H1 (cell line): ENCODE data around the gene FSIP1. TPM values are rescaled to one million over a fixed set of nuclear protein-coding genes. Genes with fewer than 3 reads are reported as not detected.

ENCODE experiments used
- CTCF ChIA-PET: fragments of 300-600 bp; sonication (Branson Sonifier 250); formaldehyde crosslinking; loops from one replicate; lab custom pipeline; 2021; ENCODE audit not compliant: partially characterized antibody; lab: Charles Lee
- POLR2A ChIA-PET: fragments of 300-600 bp; sonication (Branson Sonifier 250); formaldehyde crosslinking; loops from one replicate; lab custom pipeline; 2021; ENCODE audit warnings: inconsistent platforms; ENCODE audit not compliant: partially characterized antibody; lab: Charles Lee
- DNase-seq, 2 experiments: peaks; one replicate each; pipeline versions ENCODE4 v3.0.0 to v3.0.0-alpha.2; 2010 to 2022; ENCODE audit warnings: low spot score in 2 of 2, low read depth in 1 of 2, mixed read lengths in 1 of 2
- FAIRE-seq: peaks from 2 replicates; lab custom pipeline; 2011; peaks lifted over from hg19 to GRCh38; lab: Jason Lieb, UNC
- H2AFZ ChIP-seq: 2 replicates; pipeline ENCODE4 v1.8.1; 2012; ENCODE audit warnings: low read length, inconsistent platforms
- H2AK5ac ChIP-seq: 2 replicates; pipeline ENCODE4 v1.6.1; 2013; ENCODE audit warnings: low read depth, low read length
- H2BK120ac ChIP-seq: replicated peaks from 2 replicates; pipeline ENCODE3; 2013; ENCODE audit warnings: low read depth, low read length, inconsistent platforms
- H2BK12ac ChIP-seq: 2 replicates; pipeline ENCODE4 v1.6.1; 2013; ENCODE audit warnings: low read depth, low read length
- H2BK15ac ChIP-seq: 2 replicates; pipeline ENCODE4 v1.6.1; 2013; ENCODE audit warnings: low read length
- H2BK20ac ChIP-seq: 2 replicates; pipeline ENCODE4 v1.6.1; 2013; ENCODE audit warnings: low read length
- H2BK5ac ChIP-seq: 2 replicates; pipeline ENCODE4 v1.6.1; 2013; ENCODE audit warnings: low read depth, low read length
- H3K14ac ChIP-seq: 2 replicates; pipeline ENCODE4 v1.6.1; 2013; ENCODE audit warnings: inconsistent platforms; ENCODE audit not compliant: insufficient read length
- H3K18ac ChIP-seq: 2 replicates; pipeline ENCODE4 v1.6.1; 2013; ENCODE audit warnings: low read length; ENCODE audit errors: extremely low read depth
- H3K23ac ChIP-seq: 2 replicates; pipeline ENCODE4 v1.6.1; 2013; ENCODE audit warnings: inconsistent platforms; ENCODE audit not compliant: insufficient read length
- H3K23me2 ChIP-seq: 2 replicates; pipeline ENCODE4 v1.6.1; 2013; ENCODE audit warnings: low read depth, low read length
- H3K27ac ChIP-seq: 2 replicates; pipeline ENCODE4 v1.6.1; 2011; ENCODE audit warnings: low read depth, low read length, inconsistent platforms
- H3K27me3 ChIP-seq, 4 experiments: replicated peaks in 1 of 4; 1 replicate in 1 of 4; 2 replicates in 3 of 4; pipeline versions ENCODE4 v1.6.1 to v1.8.1; 2011 to 2013; ENCODE audit warnings: low read length in 3 of 4, mild to moderate bottlenecking in 3 of 4, inconsistent platforms in 2 of 4, mixed read lengths in 2 of 4, moderate library complexity in 1 of 4; ENCODE audit not compliant: control insufficient read depth in 3 of 4, insufficient read depth in 3 of 4; ENCODE audit errors: extremely low read depth in 1 of 4
- H3K36me3 ChIP-seq, 4 experiments: 2 replicates each; pipeline versions ENCODE4 v1.6.1 to v1.8.1; 2011 to 2013; ENCODE audit warnings: mild to moderate bottlenecking in 4 of 4, low read length in 3 of 4, moderate library complexity in 2 of 4, control low read depth in 1 of 4, inconsistent platforms in 1 of 4; ENCODE audit not compliant: insufficient read depth in 4 of 4, control insufficient read depth in 2 of 4
- H3K4ac ChIP-seq: replicated peaks from 2 replicates; pipeline ENCODE3; 2013; ENCODE audit warnings: low read length, low read depth, mixed read lengths, inconsistent platforms; ENCODE audit not compliant: insufficient read length
- H3K4me1 ChIP-seq, 4 experiments: replicated peaks in 1 of 4; 1 replicate in 1 of 4; 2 replicates in 3 of 4; pipeline versions ENCODE4 v1.6.1 to v1.8.1; 2011 to 2013; ENCODE audit warnings: low read length in 3 of 4, inconsistent platforms in 2 of 4, mixed read lengths in 1 of 4; ENCODE audit not compliant: insufficient read depth in 4 of 4, control insufficient read depth in 3 of 4
- H3K4me2 ChIP-seq, 2 experiments: 2 replicates each; pipeline versions ENCODE4 v1.6.1 to v1.8.1; 2011 to 2013; ENCODE audit warnings: low read depth in 2 of 2, low read length in 2 of 2, control low read depth in 1 of 2, inconsistent platforms in 1 of 2, mild to moderate bottlenecking in 1 of 2; ENCODE audit not compliant: insufficient read depth in 1 of 2
- H3K4me3 ChIP-seq, 4 experiments: fragments of 200-600, 300-600 bp in 1 of 4; sonication (generic), shearing (Covaris generic), sonication (Bioruptor Twin) in 1 of 4; 2 replicates each; pipeline versions ENCODE4 v1.5.1 to v1.8.1; 2011 to 2016; ENCODE audit warnings: low read length in 4 of 4, low read depth in 3 of 4, control low read depth in 2 of 4, inconsistent platforms in 2 of 4, mild to moderate bottlenecking in 2 of 4, mixed read lengths in 1 of 4, moderate library complexity in 1 of 4; ENCODE audit not compliant: insufficient read depth in 2 of 4; ENCODE audit errors: extremely low read depth in 1 of 4
- H3K56ac ChIP-seq: replicated peaks from 2 replicates; pipeline ENCODE3; 2013; ENCODE audit warnings: low read depth, mild to moderate bottlenecking, mixed read lengths, low read length, inconsistent platforms; ENCODE audit not compliant: insufficient read length
- H3K79me1 ChIP-seq: 2 replicates; pipeline ENCODE4 v1.6.1; 2013; ENCODE audit warnings: low read depth, low read length, control low read depth
- H3K79me2 ChIP-seq, 2 experiments: 2 replicates each; pipeline versions ENCODE4 v1.6.1 to v1.8.1; 2012 to 2013; ENCODE audit warnings: low read length in 2 of 2, mild to moderate bottlenecking in 2 of 2, inconsistent platforms in 1 of 2; ENCODE audit not compliant: insufficient read depth in 2 of 2, control insufficient read depth in 1 of 2
- H3K9ac ChIP-seq, 4 experiments: replicated peaks in 1 of 4; 1 replicate in 1 of 4; 2 replicates in 3 of 4; pipeline versions ENCODE4 v1.6.1 to v1.8.1; 2011 to 2013; ENCODE audit warnings: low read depth in 3 of 4, low read length in 3 of 4, control low read depth in 2 of 4, mild to moderate bottlenecking in 2 of 4, moderate library complexity in 2 of 4, inconsistent platforms in 1 of 4; ENCODE audit errors: extremely low read depth in 1 of 4
- H3K9me3 ChIP-seq, 2 experiments: 2 replicates each; pipeline versions ENCODE4 v1.6.1 to v1.8.1; 2012 to 2013; ENCODE audit warnings: mild to moderate bottlenecking in 2 of 2, moderate library complexity in 2 of 2, control low read depth in 1 of 2, inconsistent platforms in 1 of 2, low read depth in 1 of 2, low read length in 1 of 2, mixed read lengths in 1 of 2; ENCODE audit not compliant: insufficient read depth in 2 of 2
- H4K20me1 ChIP-seq, 2 experiments: replicated peaks in 1 of 2; 2 replicates each; pipeline versions ENCODE3 to v1.8.1; 2011 to 2013; ENCODE audit warnings: inconsistent platforms in 2 of 2, low read length in 2 of 2, mild to moderate bottlenecking in 1 of 2; ENCODE audit not compliant: insufficient read depth in 2 of 2, control insufficient read depth in 1 of 2
- H4K5ac ChIP-seq: 2 replicates; pipeline ENCODE4 v1.6.1; 2013; ENCODE audit warnings: low read length, low read depth, mixed read lengths, inconsistent platforms; ENCODE audit not compliant: insufficient read length
- H4K8ac ChIP-seq: 2 replicates; pipeline ENCODE4 v1.8.0; 2013; ENCODE audit warnings: mild to moderate bottlenecking, moderate library complexity, low read length, inconsistent platforms; ENCODE audit not compliant: insufficient read depth; ENCODE audit errors: extremely low read depth
- H4K91ac ChIP-seq: replicated peaks from 2 replicates; pipeline ENCODE3; 2013; ENCODE audit warnings: low read length, mixed read lengths, inconsistent platforms; ENCODE audit not compliant: insufficient read length
- CEBPB ChIP-seq: IDR thresholded peaks from 2 replicates; pipeline ENCODE4 v1.6.1; 2012; ENCODE audit warnings: low read depth, low read length
- EGR1 ChIP-seq: IDR thresholded peaks from 2 replicates; pipeline ENCODE4 v1.6.1; 2011; ENCODE audit warnings: low read depth, low read length, borderline replicate concordance
- EZH2 ChIP-seq: fragments of 200-600 bp; sonication (generic); IDR thresholded peaks from 2 replicates; pipeline ENCODE4 v1.7.1; 2012; ENCODE audit warnings: low read depth, mild to moderate bottlenecking, moderate library complexity, low read length, inconsistent platforms; ENCODE audit not compliant: severe bottlenecking
- FOSL1 ChIP-seq: IDR thresholded peaks from 2 replicates; pipeline ENCODE4 v1.6.1; 2011; ENCODE audit warnings: mild to moderate bottlenecking, low read depth, low read length, moderate library complexity; ENCODE audit not compliant: insufficient read depth
- JUN ChIP-seq: IDR thresholded peaks from 2 replicates; pipeline ENCODE4 v1.6.1; 2011; ENCODE audit warnings: low read depth, mild to moderate bottlenecking, improper control_type of control experiment, low read length
- KDM4A ChIP-seq: IDR thresholded peaks from one replicate; pipeline ENCODE4 v1.7.1; 2012; ENCODE audit warnings: low read depth, mild to moderate bottlenecking, moderate library complexity, low read length, inconsistent platforms; ENCODE audit not compliant: severe bottlenecking
- MAFK ChIP-seq: IDR thresholded peaks from 2 replicates; pipeline ENCODE4 v1.6.1; 2012; ENCODE audit warnings: low read depth, mild to moderate bottlenecking, improper control_type of control experiment, low read length
- NRF1 ChIP-seq: IDR thresholded peaks from 2 replicates; pipeline ENCODE4 v1.6.1; 2011; ENCODE audit warnings: mild to moderate bottlenecking, low read depth, low read length, improper control_type of control experiment
- POLR2AphosphoS5 ChIP-seq: IDR thresholded peaks from 2 replicates; pipeline ENCODE4 v1.6.1; 2011; ENCODE audit warnings: low read depth, low read length
- WGBS, 2 experiments: shearing (Covaris generic) in 1 of 2; methylation state at CpG; one replicate each; pipeline versions ENCODE4 v1.1.6 to v1.1.7; 2013 to 2015; ENCODE audit warnings: low lambda C conversion rate in 2 of 2, mixed read lengths in 2 of 2, inconsistent platforms in 1 of 2, low coverage in 1 of 2, missing lambda C conversion rate in 1 of 2; ENCODE audit not compliant: insufficient replicate concordance in 2 of 2, insufficient coverage in 1 of 2, insufficient read length in 1 of 2; ENCODE audit errors: extremely low coverage in 1 of 2, missing lambda C conversion rate in 1 of 2; 5-methylcytosine and 5-hydroxymethylcytosine counted together
- polyA plus RNA-seq, 7 experiments: library from polyadenylated mRNA; depleted of rRNA in 3 of 7; stranded (reverse) in 5 of 7; unstranded in 2 of 7; fragments of >200 nt in 5 of 7; fragments of 200-250 nt in 2 of 7; gene quantifications; 1 replicate in 5 of 7; 2 replicates in 1 of 7; 4 replicates in 1 of 7; pipeline versions ENCODE4 v1.2.1 to v1.2.3, GENCODE V29; 2011 to 2013; ENCODE audit warnings: missing spikeins in 2 of 7, mixed read lengths in 2 of 7
- total RNA-seq: library from RNA; stranded (reverse); fragmentation: NEBNext Ultra II Directional; extraction: Animal tissue kit (Norgen Biotek cat#: 25700); gene quantifications from 2 replicates; pipeline ENCODE4 v1.2.1, GENCODE V29; 2021
- TF ChIP-seq, protein P1 (sequence below): IDR thresholded peaks from 2 replicates; pipeline ENCODE4 v1.6.1; 2011; ENCODE audit warnings: low read depth, mild to moderate bottlenecking, low read length; ENCODE audit not compliant: insufficient read depth
- TF ChIP-seq, protein P2 (sequence below): IDR thresholded peaks from 2 replicates; pipeline ENCODE4 v1.6.1; 2012; ENCODE audit warnings: low read length, inconsistent platforms
- TF ChIP-seq, protein P3 (sequence below): IDR thresholded peaks from 2 replicates; pipeline ENCODE4 v1.6.1; 2012; ENCODE audit warnings: inconsistent platforms

FSIP1 gene
- total and polyA plus RNA-seq, 2 of the 8 experiments (the other 6 are each of a cell fraction or from before 2014, with no cell fraction given): 0.18 to 1.3 TPM

DNA sequence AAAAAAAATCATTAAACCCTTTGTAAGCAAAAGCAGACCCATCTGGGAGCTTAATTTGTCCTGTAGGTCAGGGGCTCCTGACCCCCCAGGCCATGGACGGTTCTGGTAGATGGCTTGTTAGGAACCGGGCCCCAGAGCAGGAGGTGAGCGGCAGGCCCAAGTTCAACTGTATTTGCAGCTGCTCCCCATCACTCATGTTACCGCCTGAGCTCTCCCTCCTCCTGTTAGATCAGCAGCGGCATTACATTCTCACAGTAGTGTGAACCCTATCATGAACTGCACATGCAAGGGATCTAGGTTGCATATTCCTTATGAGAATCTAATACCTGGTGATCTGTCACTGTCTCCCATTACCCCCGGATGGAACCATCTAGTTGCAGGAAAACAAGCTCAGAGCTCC, 60.7 kb downstream of the FSIP1 start:
- no peak for FAIRE-seq
- Histone ChIP-seq H2AK5ac (no peak overlapping the region), H3K23ac (no peak overlapping the region), H3K36me3 (no peaks in the 10 kb centered on the region), H3K56ac (no peak overlapping the region), H3K23me2 (no peaks in the 10 kb centered on the region), H4K8ac (no peak overlapping the region), H2BK15ac (no peak overlapping the region), H4K20me1 (no peaks in the 10 kb centered on the region), H2BK120ac (no peak overlapping the region), H2BK20ac (no peak overlapping the region), H3K27me3 (no peaks in the 10 kb centered on the region), H3K9me3 (no peaks in the 10 kb centered on the region), H3K14ac (no peak overlapping the region), H3K4me1 (no peaks in the 10 kb centered on the region), H3K4me2 (no peak overlapping the region), H3K18ac (no peak overlapping the region), H4K91ac (no peak overlapping the region), H4K5ac (no peak overlapping the region), H3K4me3 (no peak overlapping the region), H3K4ac (no peak overlapping the region), H2BK12ac (no peak overlapping the region), H3K27ac (no peak overlapping the region), H3K79me2 (no peaks in the 10 kb centered on the region), H2AFZ (no peak overlapping the region), H2BK5ac (no peak overlapping the region), H3K9ac (no peak overlapping the region; a peak in 1 of 7 replicates), H3K79me1 (no peaks in the 10 kb centered on the region)
- POLR2A ChIA-PET: no interaction called here
- CTCF ChIA-PET: interaction anchor here (0.9 to 1.8 kb wide), 4 partner anchors 9 to 88 kb away, joined by 3 to 6 read pairs (median 3); no protein-coding TSS in a partner anchor
- 94% methylated on average over 6 of the region's 6 CpGs; no CpG with 5 or more reads in 1 of the 2 experiments for WGBS, 2 experiments
- no peak for DNase-seq
- TF ChIP-seq KDM4A (no peak), EGR1 (no peak), EZH2 (no peak), NRF1 (no peak), CEBPB (no peak), MAFK (no peak), POLR2AphosphoS5 (no peak), FOSL1 (no peak), JUN (no peak)
- TF ChIP-seq, protein P1, sequence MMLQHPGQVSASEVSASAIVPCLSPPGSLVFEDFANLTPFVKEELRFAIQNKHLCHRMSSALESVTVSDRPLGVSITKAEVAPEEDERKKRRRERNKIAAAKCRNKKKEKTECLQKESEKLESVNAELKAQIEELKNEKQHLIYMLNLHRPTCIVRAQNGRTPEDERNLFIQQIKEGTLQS: no peak
- TF ChIP-seq, protein P2, sequence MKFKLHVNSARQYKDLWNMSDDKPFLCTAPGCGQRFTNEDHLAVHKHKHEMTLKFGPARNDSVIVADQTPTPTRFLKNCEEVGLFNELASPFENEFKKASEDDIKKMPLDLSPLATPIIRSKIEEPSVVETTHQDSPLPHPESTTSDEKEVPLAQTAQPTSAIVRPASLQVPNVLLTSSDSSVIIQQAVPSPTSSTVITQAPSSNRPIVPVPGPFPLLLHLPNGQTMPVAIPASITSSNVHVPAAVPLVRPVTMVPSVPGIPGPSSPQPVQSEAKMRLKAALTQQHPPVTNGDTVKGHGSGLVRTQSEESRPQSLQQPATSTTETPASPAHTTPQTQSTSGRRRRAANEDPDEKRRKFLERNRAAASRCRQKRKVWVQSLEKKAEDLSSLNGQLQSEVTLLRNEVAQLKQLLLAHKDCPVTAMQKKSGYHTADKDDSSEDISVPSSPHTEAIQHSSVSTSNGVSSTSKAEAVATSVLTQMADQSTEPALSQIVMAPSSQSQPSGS: no peak
- TF ChIP-seq, protein P3, sequence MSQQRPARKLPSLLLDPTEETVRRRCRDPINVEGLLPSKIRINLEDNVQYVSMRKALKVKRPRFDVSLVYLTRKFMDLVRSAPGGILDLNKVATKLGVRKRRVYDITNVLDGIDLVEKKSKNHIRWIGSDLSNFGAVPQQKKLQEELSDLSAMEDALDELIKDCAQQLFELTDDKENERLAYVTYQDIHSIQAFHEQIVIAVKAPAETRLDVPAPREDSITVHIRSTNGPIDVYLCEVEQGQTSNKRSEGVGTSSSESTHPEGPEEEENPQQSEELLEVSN: no peak
